GM12864 (cell line): ENCODE results near the gene LLGL2.
"Not testable (repeated sequence)": the region's sequence is repeated elsewhere in the genome, so short reads cannot be mapped to it uniquely, and the experiment has no call there.

Source experiments
- DNase-seq: peaks from one replicate; pipeline ENCODE4 v3.0.0-alpha.2; 2011; ENCODE audit warnings: low read depth
- H3K4me3 ChIP-seq: 2 replicates; pipeline ENCODE4 v1.5.1; 2011; ENCODE audit warnings: mild to moderate bottlenecking, low read depth, low read length, control low read depth
- CTCF ChIP-seq: IDR thresholded peaks from 2 replicates; pipeline ENCODE4 v1.5.1; 2011; ENCODE audit warnings: low read depth, mild to moderate bottlenecking, moderate library complexity, low read length, control low read depth, inconsistent platforms; ENCODE audit errors: missing control alignments

LLGL2 gene

DNA sequence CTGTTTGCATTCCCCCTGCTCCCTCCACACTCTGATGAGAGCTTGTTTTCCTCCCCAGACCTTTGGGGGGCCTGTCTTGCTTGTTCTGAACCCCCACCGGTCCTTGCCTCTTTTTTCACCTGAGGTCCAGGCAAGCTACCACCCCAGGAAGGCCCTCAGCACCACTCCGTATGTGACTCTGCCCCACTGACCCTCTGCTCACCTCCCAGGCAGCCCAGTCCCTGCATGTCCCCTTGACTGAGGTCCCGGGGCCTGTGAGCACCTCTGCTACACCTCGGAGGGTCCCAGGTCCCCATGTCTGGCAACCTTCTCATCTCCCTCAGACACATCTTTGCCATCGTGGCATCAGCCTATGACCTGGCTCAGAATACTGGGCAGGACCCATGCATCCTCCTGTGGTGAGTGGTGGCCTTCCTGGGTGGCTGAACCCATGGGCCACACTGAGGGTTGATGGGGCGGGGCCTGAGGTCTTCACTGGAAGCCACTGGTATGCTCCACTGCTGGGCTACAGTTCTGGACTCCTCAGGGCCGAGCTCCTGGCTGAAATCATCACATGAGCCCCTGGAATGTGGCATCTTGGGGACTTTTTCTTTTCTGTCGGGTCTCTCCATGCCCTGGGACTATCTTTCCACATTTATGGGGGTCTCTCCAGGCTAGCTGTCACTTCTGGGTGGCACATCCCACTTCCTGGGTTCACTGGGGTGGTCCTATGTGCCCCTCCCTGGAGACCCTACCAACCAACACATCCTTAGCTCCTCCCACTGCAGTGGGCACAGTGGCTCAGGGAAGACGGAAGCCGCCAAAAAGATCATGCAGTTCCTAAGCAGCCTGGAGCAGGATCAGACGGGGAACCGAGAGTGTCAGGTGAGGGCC, 65.6 kb downstream of the LLGL2 start:
- no peak for TF ChIP-seq CTCF
- H3K4me3 ChIP-seq = no peak overlapping the region
- no peak for DNase-seq

- no peak for DNase-seq
- no peak overlapping the region for H3K4me3 ChIP-seq
- no peak for TF ChIP-seq CTCF
These were observed 66.3 kb downstream of the LLGL2 start for GRCh38 chr17:75591722-75592302.

DNA sequence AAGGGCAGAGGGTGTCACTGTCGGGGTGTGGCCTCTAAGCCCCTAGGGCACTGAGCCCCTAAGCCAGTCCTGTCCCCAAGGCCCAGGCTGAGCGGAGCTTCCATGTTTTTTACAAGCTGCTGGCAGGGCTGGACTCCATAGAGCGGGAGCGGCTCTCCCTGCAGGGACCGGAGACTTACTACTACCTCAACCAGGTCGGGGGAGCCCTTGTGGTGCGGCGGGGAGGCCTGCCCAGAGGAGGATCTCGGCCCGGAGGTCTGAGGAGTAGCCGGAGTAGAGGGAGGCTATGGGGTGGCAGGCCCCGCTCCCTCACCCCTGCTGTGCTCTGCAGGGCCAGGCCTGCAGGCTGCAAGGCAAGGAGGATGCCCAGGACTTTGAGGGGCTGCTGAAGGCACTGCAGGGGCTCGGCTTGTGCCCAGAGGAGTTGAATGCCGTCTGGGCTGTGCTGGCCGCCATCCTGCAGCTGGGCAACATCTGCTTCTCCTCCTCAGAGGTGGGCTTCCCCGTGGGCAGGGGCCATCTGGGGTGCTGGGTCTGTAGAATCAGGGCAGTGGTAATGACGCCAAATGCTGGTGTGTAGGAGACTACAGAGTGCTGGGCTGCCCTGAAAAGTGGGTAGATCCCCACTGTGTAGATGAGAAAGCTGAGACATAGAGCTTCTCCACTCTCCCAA, 67.0 kb downstream of the LLGL2 start:
- no peak overlapping the region for H3K4me3 ChIP-seq
- no peak for DNase-seq
- no peak for TF ChIP-seq CTCF

- not testable (repeated sequence) for DNase-seq, H3K4me3 ChIP-seq
These were observed 67.9 kb downstream of the LLGL2 start for GRCh38 chr17:75593430-75593829.

GRCh38 chr17:75594499-75595283, 69.2 kb downstream of the LLGL2 start:
- no peak overlapping the region for H3K4me3 ChIP-seq
- TF ChIP-seq CTCF = no peak
- DNase-seq = no peak

GRCh38 chr17:75595284-75595919, 69.9 kb downstream of the LLGL2 start:
- no peak for TF ChIP-seq CTCF
- DNase-seq = no peak
- no peak overlapping the region for H3K4me3 ChIP-seq

- TF ChIP-seq CTCF = no peak
These were observed 70.4 kb downstream of the LLGL2 start for GRCh38 chr17:75595920-75596313.

More at GRCh38 chr17:75595920-75596313, 70.4 kb downstream of the LLGL2 start:
- H3K4me3 ChIP-seq = no peak overlapping the region
- DNase-seq = no peak
